HG02759 (cell line): Measurements from ENCODE around the gene TBC1D23.
"Not testable (repeated sequence)": the region's sequence is repeated elsewhere in the genome, so short reads cannot be mapped to it uniquely, and the experiment has no call there.

Experiments used
- ATAC-seq: cut with Tn5 transposase; IDR thresholded peaks from one replicate; pipeline ENCODE4 v1.9.1; 2021; ENCODE audit warnings: mild to moderate bottlenecking, moderate library complexity; ENCODE audit not compliant: unreplicated experiment

Gene TBC1D23

DNA sequence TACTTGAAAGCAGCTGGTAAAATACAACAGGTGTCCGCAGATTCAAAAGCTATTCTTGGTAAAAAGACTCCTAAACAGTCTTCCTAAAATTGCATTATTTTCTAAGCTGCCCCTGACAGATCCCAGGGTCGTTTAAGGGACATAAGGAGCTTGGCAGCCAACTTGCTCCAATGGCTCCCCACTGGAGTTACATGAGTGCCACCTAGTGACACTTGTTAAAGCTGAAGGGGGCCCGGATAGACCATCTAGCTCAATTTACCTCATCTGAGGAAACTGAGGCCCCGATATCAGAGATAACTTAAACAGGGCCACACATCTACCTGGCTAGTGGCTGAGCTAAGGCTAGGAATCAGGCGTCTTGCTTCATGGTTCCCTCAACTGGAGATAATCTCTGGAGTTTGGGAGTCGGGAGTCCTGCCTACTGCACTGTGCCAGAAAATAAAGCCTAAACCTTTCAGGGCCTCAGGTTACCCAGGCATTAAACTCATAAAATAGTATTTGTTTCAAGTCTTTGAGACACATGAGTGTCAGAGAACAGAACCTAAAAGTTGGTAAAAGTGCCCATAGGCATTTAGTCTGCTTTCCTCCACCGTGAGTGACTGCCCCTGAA, 6.5 kb upstream of the TBC1D23 start:
- ATAC-seq = peak; percentile 83

DNA sequence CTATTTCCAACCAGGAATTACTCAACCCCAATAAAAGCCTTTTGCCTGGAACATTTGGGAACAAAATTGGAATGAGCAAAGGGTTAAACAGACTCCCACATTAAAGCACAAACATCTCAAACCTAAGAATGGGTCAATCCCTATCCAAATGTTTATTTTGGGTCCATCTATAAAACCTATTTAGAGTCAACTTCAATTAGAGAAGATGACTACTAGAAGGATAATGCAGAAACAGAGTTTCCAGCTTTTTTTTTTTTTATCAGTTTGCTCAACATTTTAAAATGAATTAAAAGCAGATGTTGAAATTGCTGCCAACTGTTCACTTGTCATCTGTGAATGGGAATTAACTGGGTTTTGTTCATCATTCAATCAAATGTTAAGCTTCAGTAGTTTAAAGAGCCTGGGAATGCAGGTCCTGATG, 4.1 kb upstream of the TBC1D23 start:
- no peak for ATAC-seq

DNA sequence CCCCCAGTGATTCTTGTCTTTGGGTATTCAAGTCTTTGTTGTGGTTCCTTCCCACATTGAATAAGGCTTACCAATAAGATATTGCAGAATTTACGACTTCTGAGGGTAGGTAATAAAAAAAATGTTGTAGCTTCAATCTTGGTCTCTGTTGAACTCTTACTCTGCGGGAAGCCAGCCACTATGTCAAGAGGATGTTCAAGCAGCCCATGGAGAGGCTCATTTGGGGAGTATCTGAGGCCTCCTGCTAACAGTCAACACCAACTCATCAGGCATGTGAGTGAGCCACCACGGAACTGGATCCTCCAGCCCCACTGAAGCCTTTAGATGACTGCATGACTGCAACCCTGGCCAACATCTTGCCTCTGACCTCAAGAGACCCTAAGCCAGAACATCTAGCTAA, 3.2 kb upstream of the TBC1D23 start:
- no peak for ATAC-seq

DNA sequence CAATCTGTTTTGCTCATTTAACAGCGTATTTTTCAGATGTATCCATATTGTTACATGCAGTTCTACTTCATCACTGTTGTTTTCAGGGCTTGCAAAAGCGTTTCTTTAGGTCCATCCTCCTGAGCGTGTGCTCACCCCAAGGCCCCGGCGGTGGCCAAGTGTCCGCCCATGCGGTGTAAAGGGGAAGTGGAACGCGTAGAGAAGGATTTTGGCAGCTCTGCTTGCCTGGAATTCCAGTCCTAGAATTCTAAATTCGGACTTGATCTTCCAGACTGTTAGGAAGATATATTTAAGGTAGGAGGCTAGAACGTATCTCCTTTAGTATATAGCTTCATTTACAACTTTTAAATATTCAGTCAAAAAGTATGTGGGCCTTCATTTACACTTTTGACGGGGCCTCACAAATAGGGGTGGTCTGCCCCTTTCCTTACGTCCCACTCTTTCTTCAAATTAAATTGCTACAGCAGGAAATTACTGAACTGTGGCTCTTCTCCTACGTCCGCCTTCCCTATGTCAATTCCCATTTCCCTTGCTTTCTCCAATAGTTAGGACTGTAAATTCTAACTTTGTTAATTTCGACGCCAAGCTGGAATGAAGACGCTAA, 609 bp upstream of the TBC1D23 start:
- ATAC-seq = no peak

DNA sequence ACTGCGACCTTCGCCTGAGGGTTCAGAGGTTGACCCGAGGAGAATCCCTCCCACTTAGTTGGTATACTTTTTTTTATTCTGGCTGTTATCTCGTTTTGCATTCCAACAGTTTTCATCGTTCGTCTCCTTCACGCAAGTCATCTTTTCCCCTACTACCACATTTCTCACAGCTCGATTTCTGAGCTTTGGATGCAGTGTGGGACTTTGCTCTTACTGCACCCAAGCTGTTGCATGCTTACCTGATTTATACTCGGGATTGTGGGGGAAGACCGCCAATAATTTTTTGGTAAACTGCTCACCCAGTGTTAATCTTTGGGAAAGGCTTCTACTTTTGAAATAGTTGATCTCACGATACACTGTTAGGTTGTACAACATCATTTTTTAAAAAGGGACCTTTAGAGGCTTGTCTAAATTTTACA, 702 bp downstream of the TBC1D23 start:
- ATAC-seq = no peak

DNA sequence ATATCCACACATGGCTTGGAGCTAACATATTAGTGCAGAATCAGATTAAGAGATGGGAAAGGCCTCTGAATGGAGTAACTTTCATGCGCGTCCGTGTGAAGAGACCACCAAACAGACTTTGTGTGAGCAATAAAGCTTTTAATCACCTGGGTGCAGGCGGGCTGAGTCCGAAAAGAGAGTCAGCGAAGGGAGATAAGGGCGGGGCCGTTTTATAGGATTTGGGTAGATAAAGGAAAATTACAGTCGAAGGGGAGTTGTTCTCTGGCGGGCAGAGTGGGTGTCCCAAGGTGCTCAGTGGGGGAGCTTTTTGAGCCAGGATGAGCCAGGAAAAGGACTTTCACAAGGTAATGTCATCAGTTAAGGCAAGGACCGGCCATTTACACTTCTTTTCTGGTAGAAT, 2.1 kb downstream of the TBC1D23 start:
- ATAC-seq = not testable (repeated sequence)

DNA sequence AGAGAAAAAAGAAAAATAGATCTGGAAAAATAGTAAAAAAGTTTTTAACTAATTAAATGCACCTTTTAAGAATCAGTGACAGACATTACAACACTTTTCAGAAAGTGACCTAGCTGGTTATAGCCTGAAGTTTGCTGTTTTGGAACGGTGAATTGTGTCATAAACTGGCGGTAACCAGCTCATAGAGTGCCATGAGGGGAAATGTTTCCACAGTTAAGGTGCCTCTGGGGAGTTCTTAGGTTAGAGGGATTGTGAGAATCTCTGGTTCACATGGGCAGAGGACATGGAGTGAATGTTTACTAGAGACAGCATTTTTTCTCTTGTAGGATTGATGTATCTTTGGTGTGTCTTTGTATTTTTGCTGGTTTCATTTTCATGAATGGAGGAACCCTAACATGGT, 2.8 kb downstream of the TBC1D23 start:
- ATAC-seq = no peak

DNA sequence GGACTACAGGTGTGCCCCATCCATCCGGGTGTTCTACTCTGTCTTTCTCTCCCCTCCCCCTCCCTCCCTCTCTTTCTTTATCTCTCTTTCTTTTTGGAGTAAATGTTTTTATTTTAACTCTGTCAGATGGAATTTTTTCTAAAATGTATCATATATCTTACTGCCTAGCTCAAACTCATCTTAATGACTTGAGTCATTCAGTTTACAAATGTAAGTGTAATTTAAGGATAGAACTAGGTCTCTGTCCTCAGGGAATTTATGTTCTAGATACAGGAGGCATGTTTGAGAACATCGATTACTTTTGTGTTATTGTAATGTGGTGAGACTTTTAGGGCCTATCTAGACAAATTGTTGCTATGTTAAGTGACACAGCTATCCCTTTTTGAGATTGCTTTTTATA, 3.5 kb downstream of the TBC1D23 start:
- ATAC-seq = no peak

DNA sequence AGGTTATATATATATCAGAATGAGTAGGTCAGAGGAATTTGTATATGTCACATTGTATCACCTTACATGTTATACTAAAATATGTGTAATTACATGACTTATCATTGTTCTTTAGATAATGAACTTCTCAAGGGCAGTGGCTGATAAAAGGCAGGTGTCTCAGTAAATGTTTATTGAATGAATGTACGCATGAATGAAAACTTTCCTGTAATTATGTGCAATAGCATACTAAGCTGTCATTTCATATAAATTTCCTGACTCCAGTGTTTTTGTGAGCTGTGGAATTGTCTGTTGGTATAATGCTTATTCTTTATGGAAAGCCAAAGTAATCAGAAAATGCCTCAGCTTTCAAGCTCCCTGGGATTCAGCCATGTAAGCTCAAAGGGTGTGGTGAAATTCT, 4.2 kb downstream of the TBC1D23 start:
- no peak for ATAC-seq

DNA sequence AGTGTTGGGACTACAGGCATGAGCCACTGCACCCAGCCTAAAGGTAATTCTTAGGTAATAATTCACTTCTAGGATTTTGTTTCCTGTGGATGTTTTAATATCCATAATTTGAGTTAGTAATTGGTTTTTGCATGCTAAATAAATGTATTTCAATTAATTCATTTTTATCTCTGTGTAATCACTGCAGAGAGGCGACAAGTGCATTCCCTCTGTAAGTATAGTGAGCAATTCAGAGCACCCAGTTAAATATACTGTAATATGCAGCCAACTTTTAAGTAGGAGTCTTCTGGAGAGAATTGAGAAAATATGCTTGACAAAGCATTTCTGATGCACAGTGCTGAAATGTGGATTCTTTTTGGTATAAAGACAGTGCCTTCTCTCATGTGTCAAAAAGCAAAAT, 5.7 kb downstream of the TBC1D23 start:
- no peak for ATAC-seq

DNA sequence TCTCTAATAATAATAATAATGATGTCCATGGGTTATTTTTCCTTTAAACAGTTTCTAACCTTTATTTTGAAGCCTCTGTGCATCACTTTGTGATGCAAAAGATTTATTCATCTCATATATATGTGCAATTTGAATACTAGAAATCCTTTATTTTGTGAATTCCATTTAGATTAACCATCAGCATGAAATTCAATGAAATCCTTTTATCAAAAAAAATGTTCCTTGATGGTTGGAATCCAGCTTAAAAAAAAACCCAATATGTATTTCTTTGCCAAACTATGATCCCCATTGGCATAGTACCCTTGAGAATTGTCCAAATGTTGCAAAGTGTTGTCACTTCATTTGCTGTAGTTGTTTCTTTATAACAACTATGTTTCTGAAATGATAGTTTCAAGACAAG, 7.4 kb downstream of the TBC1D23 start:
- ATAC-seq = no peak

DNA sequence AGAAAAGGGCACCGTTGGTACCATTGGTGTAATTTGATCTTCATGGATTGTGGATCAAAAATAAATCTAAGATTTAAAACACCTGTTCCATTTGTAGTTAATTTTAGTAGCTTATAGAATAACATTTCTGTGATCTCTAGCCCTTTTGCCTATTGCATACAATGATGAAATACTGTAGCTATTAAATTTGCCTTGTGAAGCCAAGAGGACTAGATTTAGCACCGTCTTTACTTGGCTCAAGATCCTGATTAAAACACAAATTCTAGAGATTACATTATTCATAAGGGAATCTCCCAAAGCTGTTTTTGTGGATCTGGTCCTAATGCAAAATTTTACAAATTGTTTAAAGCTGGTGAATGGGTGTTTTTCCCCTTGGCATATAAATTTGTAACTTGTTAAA, 8.2 kb downstream of the TBC1D23 start:
- no peak for ATAC-seq

DNA sequence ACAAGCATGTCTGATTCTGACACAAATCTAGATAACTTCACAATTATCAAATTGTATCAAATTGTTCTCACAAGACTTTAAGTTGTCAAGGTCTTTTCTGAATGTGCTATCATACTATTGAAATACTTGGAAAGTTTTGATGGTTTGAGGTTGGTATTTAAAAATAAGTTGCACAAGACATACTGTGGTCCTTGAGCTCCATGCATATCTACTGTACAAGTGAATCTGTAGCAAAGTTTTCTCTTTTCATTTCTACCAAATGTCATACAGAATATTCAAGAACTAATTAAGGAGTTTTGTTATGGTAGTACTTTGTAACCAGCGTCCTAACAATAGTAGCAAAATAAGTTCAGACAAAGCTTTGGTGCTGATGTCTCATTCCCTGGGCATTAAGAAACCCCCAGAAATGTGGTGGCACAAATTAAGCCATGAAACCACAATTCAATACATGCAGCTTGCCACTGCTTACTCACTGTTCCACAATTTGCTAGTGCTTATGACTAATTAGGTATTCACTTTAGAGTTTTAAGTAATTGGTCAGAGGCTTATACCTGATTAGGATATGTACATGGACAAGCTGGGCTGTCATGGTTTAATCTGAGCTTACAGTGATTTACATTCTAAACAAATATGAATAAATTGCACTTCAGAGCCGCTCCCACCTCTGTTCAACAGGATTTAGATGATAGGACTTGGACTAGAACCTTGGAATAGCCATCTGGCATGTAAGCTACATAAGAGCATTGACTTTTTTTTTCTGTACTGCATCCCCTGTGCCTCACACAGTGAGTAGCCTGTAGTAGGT, 8.8 kb downstream of the TBC1D23 start:
- no peak for ATAC-seq

DNA sequence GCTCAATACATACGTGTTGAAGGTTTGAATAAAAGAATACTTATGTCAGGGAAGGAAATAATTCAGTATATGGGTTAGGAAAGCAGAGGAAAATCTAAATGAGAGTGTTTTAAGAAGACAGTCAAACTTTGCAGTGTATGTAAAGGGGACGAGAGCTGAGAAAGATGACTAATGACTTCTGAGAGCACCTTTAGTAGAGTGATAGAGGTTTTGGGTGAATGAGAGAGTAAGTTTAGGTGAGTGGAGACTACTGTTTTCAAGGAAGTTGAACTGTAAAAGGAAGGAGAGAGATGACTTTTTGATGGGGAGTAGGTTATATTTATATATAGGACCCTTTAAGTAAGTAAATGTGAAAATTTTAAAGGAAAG, 9.4 kb downstream of the TBC1D23 start:
- ATAC-seq = no peak

DNA sequence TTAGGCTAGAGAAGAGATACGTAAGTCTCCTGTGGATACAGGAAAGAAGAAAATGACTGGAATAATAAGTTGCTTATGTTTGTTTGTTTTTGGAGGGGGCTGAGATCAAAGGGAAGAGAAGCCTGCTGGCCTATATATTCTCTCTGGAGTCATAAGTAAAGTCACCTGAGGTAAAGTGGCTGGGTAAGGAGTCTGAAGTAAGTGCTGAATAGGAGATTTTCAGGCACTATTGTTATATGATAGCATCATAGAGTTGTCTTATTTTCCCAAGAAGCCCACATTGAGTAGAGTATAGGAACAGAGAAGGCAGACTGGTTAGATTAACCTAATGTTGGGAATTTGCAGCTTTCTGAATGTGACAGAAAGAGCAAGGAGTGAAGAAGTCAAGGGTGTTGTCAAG, 10.7 kb downstream of the TBC1D23 start:
- no peak for ATAC-seq

DNA sequence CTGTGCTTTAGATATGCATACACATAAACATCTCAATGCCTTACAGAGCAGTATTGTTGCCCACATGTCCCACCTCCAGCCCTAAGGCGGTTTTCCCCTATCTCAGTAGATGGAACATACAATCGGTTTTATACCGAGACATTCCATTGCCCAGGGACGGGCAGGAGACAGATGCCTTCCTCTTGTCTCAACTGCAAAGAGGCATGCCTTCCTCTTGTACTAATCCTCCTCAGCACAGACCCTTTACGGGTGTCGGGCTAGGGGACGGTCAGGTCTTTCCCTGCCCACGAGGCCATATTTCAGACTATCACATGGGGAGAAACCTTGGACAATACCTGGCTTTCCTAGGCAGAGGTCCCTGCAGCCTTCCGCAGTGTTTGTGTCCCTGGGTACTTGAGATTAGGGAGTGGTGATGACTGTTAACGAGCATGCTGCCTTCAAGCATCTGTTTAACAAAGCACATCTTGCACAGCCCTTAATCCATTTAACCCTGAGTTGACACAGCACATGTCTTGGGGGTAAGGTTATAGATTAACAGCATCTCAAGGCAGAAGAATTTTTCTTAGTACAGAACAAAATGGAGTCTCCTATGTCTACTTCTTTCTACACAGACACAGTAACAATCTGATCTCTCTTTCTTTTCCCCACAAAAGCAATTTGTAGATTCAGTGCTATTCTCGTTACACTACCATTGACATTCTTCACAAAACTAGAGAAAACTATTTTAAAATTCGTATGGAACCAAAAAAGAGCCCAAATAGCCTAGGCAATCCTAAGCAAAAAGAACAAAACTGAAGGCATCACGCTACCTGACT, 12.2 kb downstream of the TBC1D23 start:
- ATAC-seq = not testable (repeated sequence)

DNA sequence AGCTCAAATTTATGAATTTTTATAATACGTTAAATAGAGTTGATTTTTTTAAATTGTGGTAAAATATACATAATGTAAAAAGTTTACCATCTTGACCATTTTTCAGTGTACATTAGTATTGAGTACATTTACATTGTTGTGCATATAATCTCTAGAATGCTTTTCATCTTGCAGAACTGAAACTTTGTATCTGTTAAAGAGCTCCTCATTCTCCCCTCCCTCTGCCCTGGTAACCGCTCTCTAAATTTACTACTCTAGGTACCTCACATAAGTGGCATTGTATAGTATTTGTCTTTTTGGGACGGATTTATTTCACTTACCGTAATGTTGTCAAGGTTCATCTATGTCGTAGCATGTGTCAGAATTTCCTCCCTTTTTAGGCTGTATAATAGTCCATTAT, 13.6 kb downstream of the TBC1D23 start:
- ATAC-seq = no peak

DNA sequence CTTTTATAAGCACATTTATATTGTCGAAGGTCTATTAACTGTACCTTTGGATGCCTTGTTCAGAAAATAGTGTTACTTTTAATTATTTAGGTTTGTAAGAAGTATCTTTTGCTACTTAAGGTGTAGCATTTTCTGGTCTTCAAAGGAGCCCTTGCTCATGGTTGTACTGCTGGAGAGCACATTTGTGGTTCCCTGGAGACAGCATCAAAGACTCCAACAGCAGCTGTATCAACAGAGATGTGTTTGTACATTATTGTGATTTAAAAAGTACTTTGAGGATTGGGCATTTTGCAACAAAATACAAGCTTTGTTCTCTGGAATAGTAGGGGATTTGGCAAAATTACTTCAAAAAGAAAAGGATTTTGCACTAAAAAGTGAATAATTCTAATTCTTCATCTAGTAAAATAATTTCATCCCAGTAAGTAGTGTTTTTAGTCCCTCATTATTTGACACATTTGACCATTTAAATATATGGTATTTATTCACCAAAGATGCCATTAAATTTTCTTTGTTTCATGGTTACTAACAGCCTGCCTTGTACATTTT, 16.5 kb downstream of the TBC1D23 start:
- no peak for ATAC-seq

DNA sequence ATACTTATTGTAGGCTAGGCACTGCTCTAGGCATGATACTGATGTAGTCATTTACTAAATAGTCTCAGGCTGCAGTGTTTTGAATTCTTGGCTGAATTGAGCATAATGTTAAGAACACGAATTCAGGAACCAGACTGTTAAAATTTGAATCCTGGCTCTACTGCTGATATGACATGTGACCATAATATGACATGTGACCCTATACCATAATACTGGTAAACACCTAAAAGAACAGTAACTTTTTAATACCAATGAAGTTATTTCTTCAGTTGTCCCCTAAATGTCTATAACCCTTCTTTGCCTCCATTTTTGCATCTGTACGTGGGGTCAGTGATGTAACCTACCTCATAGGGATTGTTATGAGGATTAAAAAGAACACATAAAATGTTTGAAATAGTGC, 18.1 kb downstream of the TBC1D23 start:
- no peak for ATAC-seq

DNA sequence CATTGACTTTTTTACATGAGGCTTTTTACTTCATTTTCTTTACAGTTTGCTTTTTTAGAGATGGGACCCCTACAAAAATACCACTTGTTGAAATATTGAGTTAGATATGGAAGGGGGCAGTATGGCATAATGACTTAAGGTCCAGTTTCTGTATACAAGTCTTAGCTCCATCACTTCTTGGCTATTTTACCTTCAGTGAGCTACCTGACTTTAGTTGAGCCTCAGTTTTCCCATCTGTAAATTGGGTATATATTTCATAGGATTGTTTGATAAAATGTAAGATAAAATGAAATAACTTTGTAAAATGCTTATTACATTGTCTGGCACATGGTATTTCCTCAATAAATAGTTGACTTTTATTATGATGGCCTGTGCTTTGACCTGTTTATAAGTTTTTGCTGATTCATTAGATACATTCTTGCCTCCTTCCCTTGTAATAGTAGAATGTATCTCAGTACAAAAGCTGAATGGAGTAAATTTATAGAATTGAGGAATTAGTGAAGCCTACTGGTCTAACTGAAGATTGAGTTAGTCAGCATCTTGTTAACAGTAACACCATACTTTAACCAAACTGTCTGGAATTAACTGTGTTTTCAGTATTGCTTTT, 27.6 kb downstream of the TBC1D23 start:
- no peak for ATAC-seq

DNA sequence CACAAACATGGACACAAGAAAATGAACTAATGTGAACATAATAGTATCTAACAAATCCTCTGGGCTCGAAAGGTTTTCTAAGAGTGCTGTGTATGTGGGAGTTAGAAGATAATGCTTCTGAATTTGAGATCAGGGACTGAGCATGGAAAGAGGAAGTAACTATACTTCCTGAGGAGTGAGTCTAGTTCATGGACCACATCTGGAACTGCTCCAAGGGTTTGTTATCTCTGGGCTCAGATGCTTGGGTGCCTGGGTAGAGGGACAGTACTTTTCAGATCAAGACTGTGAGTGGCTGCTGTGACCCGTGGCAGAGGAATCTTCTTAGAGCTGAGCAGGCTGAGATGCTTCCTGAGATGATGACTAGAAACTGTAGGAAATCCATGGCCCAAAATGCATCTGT, 28.5 kb downstream of the TBC1D23 start:
- ATAC-seq = no peak
